Bronchial epithelial cell (primary cell): ENCODE data around the gene OR1C1. TPM values are rescaled to one million over a fixed set of nuclear protein-coding genes. Genes with fewer than 3 reads are reported as not detected.
"Not testable (repeated sequence)": the region's sequence is repeated elsewhere in the genome, so short reads cannot be mapped to it uniquely, and the experiment has no call there.

ENCODE experiments used
- DNase-seq: peaks from one replicate; pipeline ENCODE4 v3.0.0-alpha.2; 2010; ENCODE audit warnings: low read depth
- FAIRE-seq: peaks from 2 replicates; lab custom pipeline; 2011; peaks lifted over from hg19 to GRCh38; lab: Jason Lieb, UNC
- H3K27me3 ChIP-seq: 2 replicates; pipeline ENCODE4 v1.5.1; 2011; ENCODE audit warnings: low read length; ENCODE audit not compliant: control insufficient read depth, insufficient read depth
- H3K36me3 ChIP-seq: 2 replicates; pipeline ENCODE4 v1.5.1; 2011; ENCODE audit warnings: low read length; ENCODE audit not compliant: control insufficient read depth, insufficient read depth
- H3K4me3 ChIP-seq: 2 replicates; pipeline ENCODE4 v1.5.1; 2011; ENCODE audit warnings: mild to moderate bottlenecking, low read depth, low read length, control low read depth
- total RNA-seq: library from RNA; depleted of rRNA; stranded (reverse); fragments of >200 nt; gene quantifications from 2 replicates; pipeline ENCODE4 v1.2.1, GENCODE V29; 2014
- TF ChIP-seq, protein P1 (sequence below): IDR thresholded peaks from 2 replicates; pipeline ENCODE4 v1.5.1; 2011; ENCODE audit warnings: mild to moderate bottlenecking, moderate library complexity, low read length, control low read depth, inconsistent platforms; ENCODE audit not compliant: insufficient read depth, severe bottlenecking

Gene OR1C1
- total RNA-seq, 1 donor from 2014 or later, result not detected

DNA sequence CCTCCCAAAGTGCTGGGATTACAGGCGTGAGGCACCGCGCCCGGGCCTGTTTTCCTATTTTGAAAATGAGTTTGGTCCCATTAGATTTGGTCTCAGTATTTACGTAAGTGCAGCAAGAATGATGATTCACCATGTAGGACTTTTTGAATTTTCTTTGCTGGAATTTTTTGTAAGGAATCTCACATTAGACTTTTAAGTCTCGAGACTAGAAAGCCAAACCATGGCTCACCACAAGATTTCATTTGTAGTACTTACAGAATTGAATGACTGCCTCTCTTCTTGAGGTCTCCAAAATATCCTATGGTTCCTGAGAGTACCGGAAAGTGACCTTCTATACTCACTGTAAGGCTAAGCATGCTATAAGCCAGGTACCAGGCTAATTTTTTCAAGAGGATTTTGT, 12.7 kb downstream of the OR1C1 start:
- Histone ChIP-seq H3K27me3 (no peaks in the 10 kb centered on the region), H3K4me3 (no peak overlapping the region), H3K36me3 (no peaks in the 10 kb centered on the region)
- no peak for DNase-seq
- FAIRE-seq, result no peak
- TF ChIP-seq, protein P1, sequence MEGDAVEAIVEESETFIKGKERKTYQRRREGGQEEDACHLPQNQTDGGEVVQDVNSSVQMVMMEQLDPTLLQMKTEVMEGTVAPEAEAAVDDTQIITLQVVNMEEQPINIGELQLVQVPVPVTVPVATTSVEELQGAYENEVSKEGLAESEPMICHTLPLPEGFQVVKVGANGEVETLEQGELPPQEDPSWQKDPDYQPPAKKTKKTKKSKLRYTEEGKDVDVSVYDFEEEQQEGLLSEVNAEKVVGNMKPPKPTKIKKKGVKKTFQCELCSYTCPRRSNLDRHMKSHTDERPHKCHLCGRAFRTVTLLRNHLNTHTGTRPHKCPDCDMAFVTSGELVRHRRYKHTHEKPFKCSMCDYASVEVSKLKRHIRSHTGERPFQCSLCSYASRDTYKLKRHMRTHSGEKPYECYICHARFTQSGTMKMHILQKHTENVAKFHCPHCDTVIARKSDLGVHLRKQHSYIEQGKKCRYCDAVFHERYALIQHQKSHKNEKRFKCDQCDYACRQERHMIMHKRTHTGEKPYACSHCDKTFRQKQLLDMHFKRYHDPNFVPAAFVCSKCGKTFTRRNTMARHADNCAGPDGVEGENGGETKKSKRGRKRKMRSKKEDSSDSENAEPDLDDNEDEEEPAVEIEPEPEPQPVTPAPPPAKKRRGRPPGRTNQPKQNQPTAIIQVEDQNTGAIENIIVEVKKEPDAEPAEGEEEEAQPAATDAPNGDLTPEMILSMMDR, result no peak

DNA sequence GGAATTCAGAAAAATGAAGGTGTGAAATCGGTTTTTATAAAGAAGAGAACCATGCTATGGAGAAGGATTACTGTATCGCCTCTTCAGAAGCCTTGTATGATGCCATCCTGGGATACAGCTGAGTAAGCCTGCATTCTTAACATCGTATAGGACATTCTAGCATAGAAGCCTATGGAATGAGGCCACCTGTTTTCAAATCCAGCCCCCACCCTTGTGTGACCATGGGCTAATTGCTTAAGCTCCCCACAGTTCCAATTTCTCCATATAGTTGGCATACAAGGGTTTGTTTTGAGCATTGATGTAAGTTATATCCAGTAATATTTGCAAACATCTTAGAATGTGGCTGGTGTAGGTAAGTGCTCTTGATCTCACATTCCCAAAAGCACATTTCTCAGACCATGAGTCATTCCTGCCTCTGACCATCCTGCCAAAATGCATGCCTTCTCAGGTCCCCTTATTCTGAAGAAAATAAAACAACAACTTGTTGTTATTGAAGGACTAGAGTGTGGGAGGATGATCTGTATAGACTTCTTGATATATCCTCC, 13.9 kb downstream of the OR1C1 start:
- Histone ChIP-seq H3K27me3 (no peaks in the 10 kb centered on the region), H3K36me3 (no peaks in the 10 kb centered on the region), H3K4me3 (no peak overlapping the region)
- DNase-seq, result no peak
- TF ChIP-seq, protein P1, result no peak
- no peak for FAIRE-seq

DNA sequence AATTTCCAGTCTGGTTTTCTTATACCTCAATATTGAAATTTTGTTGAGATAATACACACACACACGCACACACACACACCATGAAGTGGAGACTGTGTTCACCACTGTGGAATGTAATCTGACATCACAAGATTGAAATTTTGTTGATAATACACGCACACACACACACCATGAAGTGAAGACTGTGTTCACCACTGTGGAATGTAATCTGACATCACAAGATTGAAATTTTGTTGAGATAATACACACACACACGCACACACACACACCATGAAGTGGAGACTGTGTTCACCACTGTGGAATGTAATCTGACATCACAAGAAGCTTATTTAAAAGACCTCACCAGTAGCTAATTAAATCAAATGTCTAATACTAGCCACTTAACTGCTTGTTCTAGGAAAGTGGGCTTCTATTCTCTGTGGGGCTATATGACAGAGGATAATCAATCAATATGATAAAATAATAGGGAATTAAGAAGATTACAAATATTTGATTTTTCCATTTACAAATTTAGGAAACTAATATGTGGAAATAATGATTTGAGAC, 18.1 kb downstream of the OR1C1 start:
- peak; percentile 21 for DNase-seq
- FAIRE-seq, result not testable (repeated sequence)

DNA sequence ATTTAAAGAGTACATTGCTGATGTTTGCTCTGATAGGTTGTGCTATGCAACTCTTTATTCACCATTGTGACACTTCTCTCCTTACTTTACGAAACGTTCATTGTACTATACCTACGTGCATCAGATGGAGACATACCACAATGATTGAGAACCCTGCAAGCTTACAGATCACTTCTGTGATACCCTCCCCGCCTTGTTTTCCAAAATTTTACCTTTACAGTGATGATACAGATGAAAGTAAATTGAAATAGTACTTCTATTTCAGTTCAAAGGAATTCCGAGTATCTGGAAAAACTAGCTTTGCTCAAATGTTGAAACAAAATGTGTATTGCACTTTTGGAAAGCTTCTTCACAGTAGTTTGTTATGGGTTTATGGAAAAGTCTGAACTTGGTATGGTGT, 18.6 kb downstream of the OR1C1 start:
- Histone ChIP-seq H3K27me3 (no peaks in the 10 kb centered on the region), H3K36me3 (no peaks in the 10 kb centered on the region), H3K4me3 (no peak overlapping the region)
- DNase-seq (no peak), FAIRE-seq (no peak)
- TF ChIP-seq, protein P1, result no peak

More for the DNA sequence above, 18.1 kb downstream of the OR1C1 start:
- H3K36me3 ChIP-seq, H3K27me3 ChIP-seq, H3K4me3 ChIP-seq: not testable (repeated sequence)

DNA sequence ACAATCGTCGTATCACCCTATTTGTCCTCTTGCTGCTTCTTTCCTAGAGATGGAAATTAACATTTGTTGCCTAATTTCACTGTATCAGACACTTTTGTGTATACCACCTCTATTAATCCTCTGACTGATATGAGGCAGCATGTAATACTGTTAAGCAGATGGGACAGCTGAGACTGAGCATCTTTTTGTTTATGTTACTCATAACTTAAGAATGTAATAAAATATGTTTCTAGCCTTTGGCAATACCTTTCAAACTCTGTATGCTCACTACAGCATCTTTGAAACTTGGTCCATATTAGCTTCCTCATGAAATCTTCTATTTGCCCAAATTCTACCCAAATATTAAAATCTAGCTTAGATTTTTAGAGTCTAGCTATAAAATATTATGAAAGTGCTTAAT, 19.6 kb downstream of the OR1C1 start:
- no peaks in the 10 kb centered on the region for H3K27me3 ChIP-seq
- no peaks in the 10 kb centered on the region for H3K36me3 ChIP-seq
- no peak for FAIRE-seq
- H3K4me3 ChIP-seq, result no peak overlapping the region
- DNase-seq, result no peak
- TF ChIP-seq, protein P1, result no peak

DNA sequence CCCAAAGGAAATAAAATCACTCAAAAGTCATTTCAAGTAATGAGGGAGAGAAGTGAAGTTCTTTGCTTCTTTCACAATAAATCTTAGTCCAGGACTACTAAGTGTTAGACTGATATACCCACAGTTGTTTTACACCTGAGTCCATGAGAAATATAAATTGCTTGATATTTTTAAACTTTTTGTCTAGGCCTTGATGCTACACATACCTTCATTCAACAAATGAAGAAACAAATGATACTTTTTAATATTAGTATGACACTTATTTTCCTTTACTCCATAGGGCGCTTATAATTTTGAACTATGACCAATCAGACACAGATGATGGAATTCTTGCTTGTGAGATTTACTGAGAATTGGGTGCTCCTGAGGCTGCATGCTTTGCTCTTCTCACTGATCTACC, 22.0 kb downstream of the OR1C1 start, which contains the start of gene OR14K1:
Gene OR14K1 (plus strand): TSS at position 301 of the 400 bp plus-strand sequence. CDS start 0 bp downstream, at position 301.
- no peaks in the 10 kb centered on the region for H3K27me3 ChIP-seq
- no peak for DNase-seq
- TF ChIP-seq, protein P1, result no peak
- H3K36me3 ChIP-seq, result no peaks in the 10 kb centered on the region
- H3K4me3 ChIP-seq, result no peak within 1 kb of the TSS
- FAIRE-seq, result no peak
